Fibroblast of pulmonary artery (primary cell): ENCODE results near the gene CACNA2D3.

Experiments used
- DNase-seq: peaks from one replicate; pipeline ENCODE4 v3.0.0-alpha.2; 2010; ENCODE audit warnings: low read depth
- H3K4me3 ChIP-seq: replicated peaks from 2 replicates; pipeline ENCODE4 v1.5.1; 2011; ENCODE audit warnings: low read depth, mild to moderate bottlenecking, control low read depth, low read length, moderate library complexity
- CTCF ChIP-seq: IDR thresholded peaks from 2 replicates; pipeline ENCODE4 v1.5.1; 2011; ENCODE audit warnings: mild to moderate bottlenecking, control low read depth, low read length, inconsistent platforms; ENCODE audit errors: missing control alignments

The CACNA2D3 gene

GRCh38 chr3:55089211-55089610 is 966.9 kb downstream of the CACNA2D3 start:
- peak; percentile 40 for DNase-seq
- no peak overlapping the region for H3K4me3 ChIP-seq
- no peak for TF ChIP-seq CTCF

GRCh38 chr3:55090291-55090690 is 967.9 kb downstream of the CACNA2D3 start:
- DNase-seq: no peak
- TF ChIP-seq CTCF: no peak
- H3K4me3 ChIP-seq: no peak overlapping the region

- no peak for DNase-seq
- no peak for TF ChIP-seq CTCF
- H3K4me3 ChIP-seq: no peak overlapping the region
Observed at GRCh38 chr3:55090746-55091145, 968.4 kb downstream of the CACNA2D3 start.

- DNase-seq: peak; percentile 61
Observed at GRCh38 chr3:55091381-55092225, 969.3 kb downstream of the CACNA2D3 start.

GRCh38 chr3:55094676-55095075 is 972.3 kb downstream of the CACNA2D3 start:
- no peak for TF ChIP-seq CTCF
- H3K4me3 ChIP-seq: no peak overlapping the region
- DNase-seq: no peak

More at GRCh38 chr3:55091381-55092225, 969.3 kb downstream of the CACNA2D3 start:
- no peak for TF ChIP-seq CTCF
- H3K4me3 ChIP-seq: no peak overlapping the region

GRCh38 chr3:55097441-55097840 is 975.1 kb downstream of the CACNA2D3 start:
- no peak for TF ChIP-seq CTCF
- DNase-seq: no peak

GRCh38 chr3:55105647-55106046 is 983.3 kb downstream of the CACNA2D3 start:
- no peak for DNase-seq
- H3K4me3 ChIP-seq: no peak overlapping the region
- TF ChIP-seq CTCF: no peak

More at GRCh38 chr3:55097441-55097840, 975.1 kb downstream of the CACNA2D3 start:
- H3K4me3 ChIP-seq: no peak overlapping the region
